ENCODE measurements around the gene MISP.

MISP gene

GRCh38 chr19:711254-711653 lies 39.7 kb upstream of the MISP start:
- no CpG with 5 or more reads among the region's 8 CpGs for WGBS (ENCODE audit: insufficient coverage, insufficient read length)

GRCh38 chr19:715347-715746 lies 35.6 kb upstream of the MISP start:
- no peak for DNase-seq (ENCODE audit: low read depth, low spot score)
- H3K9me3 ChIP-seq (ENCODE audit: control insufficient read depth, insufficient read depth, low read length): no peaks in the 10 kb centered on the region
- no peaks in the 10 kb centered on the region; the same call in 1 of the 2 replicates for H3K36me3 ChIP-seq (ENCODE audit: control insufficient read depth, insufficient read depth, low read length)
- no peaks in the 10 kb centered on the region for H3K27me3 ChIP-seq (ENCODE audit: control insufficient read depth, insufficient read depth, low read length)
- H3K4me1 ChIP-seq (ENCODE audit: control insufficient read depth, insufficient read depth, low read length): peaks cover 2% of the 10 kb centered on the region; the same call in 1 of the 2 replicates
- no CpG with 5 or more reads among the region's 3 CpGs for WGBS (ENCODE audit: insufficient coverage, insufficient read length)
- H3K27ac ChIP-seq (ENCODE audit: low read length): no peak overlapping the region
- no peak overlapping the region for H3K4me3 ChIP-seq (ENCODE audit: low read length)

More at GRCh38 chr19:711254-711653, 39.7 kb upstream of the MISP start:
- no peak for DNase-seq (ENCODE audit: low read depth, low spot score)
- peaks cover 2% of the 10 kb centered on the region; the same call in 1 of the 2 replicates for H3K4me1 ChIP-seq (ENCODE audit: control insufficient read depth, insufficient read depth, low read length)
- no peaks in the 10 kb centered on the region for H3K27me3 ChIP-seq (ENCODE audit: control insufficient read depth, insufficient read depth, low read length)
- no peak overlapping the region for H3K27ac ChIP-seq (ENCODE audit: low read length)
- no peaks in the 10 kb centered on the region for H3K36me3 ChIP-seq (ENCODE audit: control insufficient read depth, insufficient read depth, low read length)
- no peak overlapping the region for H3K4me3 ChIP-seq (ENCODE audit: low read length)
- H3K9me3 ChIP-seq (ENCODE audit: control insufficient read depth, insufficient read depth, low read length): no peaks in the 10 kb centered on the region

DNA sequence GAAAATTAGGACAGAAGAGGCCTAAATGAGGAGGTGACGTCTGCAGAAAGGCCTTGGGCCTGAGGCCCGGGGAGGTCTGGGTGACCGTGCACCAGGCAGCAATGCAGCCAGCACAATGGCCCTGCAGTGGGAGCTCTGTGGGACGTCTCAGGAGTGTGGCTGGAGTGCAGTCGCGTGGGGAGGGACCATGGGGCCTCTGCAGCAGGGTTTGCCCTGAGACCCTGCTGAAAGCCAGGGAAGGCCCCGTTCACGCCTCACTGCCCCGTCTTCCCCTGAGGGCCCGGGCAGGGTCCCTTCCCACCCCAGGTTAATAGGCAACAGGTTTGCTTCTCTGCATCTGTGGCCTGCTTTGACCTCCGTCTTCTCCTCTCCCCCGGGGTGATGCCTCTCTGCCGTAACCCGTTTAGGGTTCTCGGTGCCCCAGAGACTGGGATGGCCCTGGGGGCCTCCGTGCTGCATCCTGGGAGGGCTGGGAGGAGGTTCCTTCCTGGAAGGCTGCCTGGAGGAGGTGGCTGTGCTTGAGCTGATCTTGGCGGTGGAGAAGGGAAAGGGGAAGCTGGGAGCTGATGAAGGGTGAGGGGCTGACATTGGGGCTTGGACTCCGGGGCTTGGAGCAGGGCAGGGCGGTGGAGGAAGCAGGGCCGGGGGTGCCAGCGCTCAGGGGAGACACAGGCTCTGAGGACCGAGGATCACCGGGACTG lies 32.5 kb upstream of the MISP start:
- no CpG with 5 or more reads among the region's 23 CpGs for WGBS (ENCODE audit: insufficient coverage, insufficient read length)
- Histone ChIP-seq H3K27ac (ENCODE audit: low read length) (no peak overlapping the region), H3K9me3 (ENCODE audit: control insufficient read depth, insufficient read depth, low read length) (no peaks in the 10 kb centered on the region), H3K4me3 (ENCODE audit: low read length) (no peak overlapping the region), H3K4me1 (ENCODE audit: control insufficient read depth, insufficient read depth, low read length) (peaks cover 2% of the 10 kb centered on the region; the same call in 1 of the 2 replicates), H3K36me3 (ENCODE audit: control insufficient read depth, insufficient read depth, low read length) (no peaks in the 10 kb centered on the region; the same call in 1 of the 2 replicates), H3K27me3 (ENCODE audit: control insufficient read depth, insufficient read depth, low read length) (no peaks in the 10 kb centered on the region)
- no peak for DNase-seq (ENCODE audit: low read depth, low spot score)

- no peak overlapping the region for H3K27ac ChIP-seq (ENCODE audit: low read length)
- H3K4me3 ChIP-seq (ENCODE audit: low read length): no peak overlapping the region
- WGBS (ENCODE audit: insufficient coverage, insufficient read length): no CpG with 5 or more reads among the region's 54 CpGs
- H3K9me3 ChIP-seq (ENCODE audit: control insufficient read depth, insufficient read depth, low read length): no peaks in the 10 kb centered on the region
- DNase-seq (ENCODE audit: low read depth, low spot score): no peak
- H3K4me1 ChIP-seq (ENCODE audit: control insufficient read depth, insufficient read depth, low read length): peaks cover 2% of the 10 kb centered on the region; the same call in 1 of the 2 replicates
- no peaks in the 10 kb centered on the region for H3K27me3 ChIP-seq (ENCODE audit: control insufficient read depth, insufficient read depth, low read length)
- H3K36me3 ChIP-seq (ENCODE audit: control insufficient read depth, insufficient read depth, low read length): no peaks in the 10 kb centered on the region; the same call in 1 of the 2 replicates
Observed at GRCh38 chr19:718991-719512, 31.9 kb upstream of the MISP start.

- DNase-seq (ENCODE audit: low read depth, low spot score): no peak
- no CpG with 5 or more reads among the region's 79 CpGs for WGBS (ENCODE audit: insufficient coverage, insufficient read length)
- Histone ChIP-seq H3K27me3 (ENCODE audit: control insufficient read depth, insufficient read depth, low read length) (no peaks in the 10 kb centered on the region), H3K4me1 (ENCODE audit: control insufficient read depth, insufficient read depth, low read length) (peaks cover 2% of the 10 kb centered on the region; the same call in 1 of the 2 replicates), H3K9me3 (ENCODE audit: control insufficient read depth, insufficient read depth, low read length) (no peaks in the 10 kb centered on the region), H3K27ac (ENCODE audit: low read length) (no peak overlapping the region), H3K4me3 (ENCODE audit: low read length) (no peak overlapping the region), H3K36me3 (ENCODE audit: control insufficient read depth, insufficient read depth, low read length) (no peaks in the 10 kb centered on the region; the same call in 1 of the 2 replicates)
Observed at GRCh38 chr19:719636-720344, 31.1 kb upstream of the MISP start.

GRCh38 chr19:720345-721160 lies 30.4 kb upstream of the MISP start:
- H3K4me1 ChIP-seq (ENCODE audit: control insufficient read depth, insufficient read depth, low read length): peaks cover 2% of the 10 kb centered on the region; the same call in 1 of the 2 replicates
- no peaks in the 10 kb centered on the region for H3K9me3 ChIP-seq (ENCODE audit: control insufficient read depth, insufficient read depth, low read length)
- H3K36me3 ChIP-seq (ENCODE audit: control insufficient read depth, insufficient read depth, low read length): no peaks in the 10 kb centered on the region; the same call in 1 of the 2 replicates
- no peak overlapping the region for H3K27ac ChIP-seq (ENCODE audit: low read length)
- no CpG with 5 or more reads among the region's 58 CpGs for WGBS (ENCODE audit: insufficient coverage, insufficient read length)
- H3K4me3 ChIP-seq (ENCODE audit: low read length): no peak overlapping the region
- H3K27me3 ChIP-seq (ENCODE audit: control insufficient read depth, insufficient read depth, low read length): no peaks in the 10 kb centered on the region
- DNase-seq (ENCODE audit: low read depth, low spot score): no peak

DNA sequence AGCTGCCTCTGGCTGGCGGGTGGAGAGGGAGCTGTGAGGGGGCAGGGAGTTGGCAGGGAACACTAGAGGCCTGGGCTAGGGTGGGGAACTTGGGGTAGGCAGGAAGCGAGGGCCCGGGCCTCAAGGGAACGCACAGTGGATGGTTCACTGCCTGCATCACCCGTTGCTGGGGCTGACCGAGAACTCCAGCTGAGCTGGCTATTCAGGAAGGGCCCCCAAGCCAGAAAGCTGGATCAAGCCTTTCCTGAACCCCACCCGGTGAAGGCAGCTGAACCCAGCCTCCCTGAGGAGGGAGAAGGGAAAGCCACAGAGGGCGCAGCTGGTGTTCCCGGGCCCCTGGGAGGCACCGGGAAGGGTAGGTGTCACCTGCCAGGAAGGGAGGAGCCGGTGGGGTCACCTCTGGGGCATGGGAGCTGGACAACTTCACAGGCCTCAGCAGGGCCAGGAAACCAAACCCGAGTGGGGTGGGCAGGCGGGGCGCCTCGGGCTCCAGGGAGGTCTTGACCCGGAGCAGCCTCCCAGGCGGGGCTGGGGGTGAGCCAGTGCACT lies 28.3 kb upstream of the MISP start:
- no peak for DNase-seq (ENCODE audit: low read depth, low spot score)
- Histone ChIP-seq H3K27me3 (ENCODE audit: control insufficient read depth, insufficient read depth, low read length) (no peaks in the 10 kb centered on the region), H3K4me3 (ENCODE audit: low read length) (no peak overlapping the region), H3K9me3 (ENCODE audit: control insufficient read depth, insufficient read depth, low read length) (no peaks in the 10 kb centered on the region), H3K4me1 (ENCODE audit: control insufficient read depth, insufficient read depth, low read length) (peaks cover 2% of the 10 kb centered on the region; the same call in 1 of the 2 replicates), H3K36me3 (ENCODE audit: control insufficient read depth, insufficient read depth, low read length) (no peaks in the 10 kb centered on the region; the same call in 1 of the 2 replicates), H3K27ac (ENCODE audit: low read length) (no peak overlapping the region)
- WGBS (ENCODE audit: insufficient coverage, insufficient read length): no CpG with 5 or more reads among the region's 17 CpGs

DNA sequence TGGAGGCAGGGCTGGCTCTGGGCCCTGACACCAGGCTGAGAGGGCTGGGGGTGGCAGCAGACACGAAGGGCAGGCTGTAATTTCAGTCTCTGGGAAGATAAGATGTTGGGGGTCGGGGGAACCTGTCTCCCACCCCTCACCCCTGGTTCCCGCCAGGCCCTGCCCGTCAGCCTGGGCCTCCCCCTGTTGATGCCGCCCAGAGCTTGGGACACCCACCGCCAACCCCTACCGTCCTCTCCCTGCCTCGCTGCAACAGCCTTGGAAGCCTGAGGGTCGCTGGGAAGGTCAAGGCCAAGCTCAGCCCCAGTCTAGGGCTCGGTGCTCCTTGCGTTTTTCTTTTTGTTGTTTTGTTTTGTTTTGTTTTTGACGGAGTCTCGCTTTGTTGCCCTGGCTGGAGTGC lies 27.7 kb upstream of the MISP start:
- DNase-seq (ENCODE audit: low read depth, low spot score): no peak
- H3K36me3 ChIP-seq (ENCODE audit: control insufficient read depth, insufficient read depth, low read length): no peaks in the 10 kb centered on the region; the same call in 1 of the 2 replicates
- H3K27me3 ChIP-seq (ENCODE audit: control insufficient read depth, insufficient read depth, low read length): no peaks in the 10 kb centered on the region
- H3K4me1 ChIP-seq (ENCODE audit: control insufficient read depth, insufficient read depth, low read length): peaks cover 4% of the 10 kb centered on the region; the same call in 1 of the 2 replicates
- H3K9me3 ChIP-seq (ENCODE audit: control insufficient read depth, insufficient read depth, low read length): no peaks in the 10 kb centered on the region
- no CpG with 5 or more reads among the region's 13 CpGs for WGBS (ENCODE audit: insufficient coverage, insufficient read length)
- no peak overlapping the region for H3K4me3 ChIP-seq (ENCODE audit: low read length)
- H3K27ac ChIP-seq (ENCODE audit: low read length): no peak overlapping the region

GRCh38 chr19:723714-724113 lies 27.2 kb upstream of the MISP start:
- no peak overlapping the region for H3K27ac ChIP-seq (ENCODE audit: low read length)
- H3K27me3 ChIP-seq (ENCODE audit: control insufficient read depth, insufficient read depth, low read length): no peaks in the 10 kb centered on the region
- H3K9me3 ChIP-seq (ENCODE audit: control insufficient read depth, insufficient read depth, low read length): no peaks in the 10 kb centered on the region
- WGBS (ENCODE audit: insufficient coverage, insufficient read length): no CpG with 5 or more reads among the region's 18 CpGs
- no peak for DNase-seq (ENCODE audit: low read depth, low spot score)
- peaks cover 4% of the 10 kb centered on the region; the same call in 1 of the 2 replicates for H3K4me1 ChIP-seq (ENCODE audit: control insufficient read depth, insufficient read depth, low read length)
- no peak overlapping the region for H3K4me3 ChIP-seq (ENCODE audit: low read length)
- H3K36me3 ChIP-seq (ENCODE audit: control insufficient read depth, insufficient read depth, low read length): no peaks in the 10 kb centered on the region; the same call in 1 of the 2 replicates
